WTC11 (cell line): ENCODE data around the gene CXCL17. TPM values are rescaled to one million over a fixed set of nuclear protein-coding genes. Genes with fewer than 3 reads are reported as not detected.

Source experiments
- ATAC-seq: fragments of 200-7000 bp; cut with Tn5 transposase; 2 replicates; pipeline ENCODE4 v1.10.0; 2021; ENCODE audit warnings: mild to moderate bottlenecking, moderate library complexity
- CTCF ChIA-PET: fragments of 300-600 bp; sonication (Branson Sonifier 250); formaldehyde crosslinking; loops from one replicate; lab custom pipeline; 2021; ENCODE audit warnings: antibody characterized with exemption; lab: Charles Lee
- POLR2A ChIA-PET: fragments of 350-600 bp; sonication (Branson Sonifier 250); formaldehyde crosslinking; loops from one replicate; lab custom pipeline; 2021; ENCODE audit warnings: antibody characterized with exemption; lab: Charles Lee
- DNase-seq: peaks from one replicate; pipeline ENCODE4 v3.0.0; 2021; ENCODE audit warnings: low spot score
- H3K27ac Mint-ChIP-seq: 2 replicates; pipeline ENCODE4 v1.8.0; 2021; ENCODE audit warnings: mixed read lengths
- H3K27me3 Mint-ChIP-seq: 2 replicates; pipeline ENCODE4 v1.8.0; 2021; ENCODE audit warnings: low read depth, mild to moderate bottlenecking, moderate library complexity, mixed read lengths
- H3K36me3 Mint-ChIP-seq: 2 replicates; pipeline ENCODE4 v1.8.0; 2021; ENCODE audit warnings: mixed read lengths
- H3K4me1 Mint-ChIP-seq: 2 replicates; pipeline ENCODE4 v1.8.0; 2022; ENCODE audit warnings: mixed read lengths
- H3K4me3 Mint-ChIP-seq: 2 replicates; pipeline ENCODE4 v1.8.0; 2021; ENCODE audit warnings: mild to moderate bottlenecking, moderate library complexity, mixed read lengths
- H3K9me3 Mint-ChIP-seq: 2 replicates; pipeline ENCODE4 v1.8.0; 2021; ENCODE audit warnings: mixed read lengths
- ATF1 ChIP-seq: sonication (generic); formaldehyde crosslinking; IDR thresholded peaks from 2 replicates; pipeline ENCODE4 v1.8.1; 2023; ENCODE audit warnings: mild to moderate bottlenecking, moderate library complexity, missing genetic modification reagents
- FOXP1 ChIP-seq: sonication (generic); formaldehyde crosslinking; IDR thresholded peaks from 2 replicates; pipeline ENCODE4 v1.8.0; 2022; ENCODE audit warnings: missing genetic modification reagents, mild to moderate bottlenecking, moderate library complexity, borderline replicate concordance
- GABPB1 ChIP-seq: sonication (generic); formaldehyde crosslinking; IDR thresholded peaks from 2 replicates; pipeline ENCODE4 v1.8.1; 2023; ENCODE audit warnings: mild to moderate bottlenecking, missing genetic modification reagents
- HMGA2 ChIP-seq: fragments of 250-450 bp; sonication (Bioruptor Pico); IDR thresholded peaks from 2 replicates; pipeline ENCODE4 v1.4.0; 2021; ENCODE audit warnings: mild to moderate bottlenecking, moderate library complexity
- NFATC4 ChIP-seq: fragments of 250-450 bp; sonication (Bioruptor Pico); IDR thresholded peaks from 2 replicates; pipeline ENCODE4 v1.9.0; 2021; ENCODE audit warnings: mild to moderate bottlenecking
- total RNA-seq: library from RNA; stranded (reverse); gene quantifications from 3 replicates; pipeline ENCODE4 v1.2.3, GENCODE V29; 2021
- TF ChIP-seq, protein P1 (sequence below): fragments of 250-450 bp; sonication (Bioruptor Pico); IDR thresholded peaks from 2 replicates; pipeline ENCODE4 v1.9.0; 2021; ENCODE audit warnings: mild to moderate bottlenecking
- TF ChIP-seq, protein P2 (sequence below): fragments of 200-600 bp; IDR thresholded peaks from 2 replicates; pipeline ENCODE4 v1.8.0; 2022; ENCODE audit warnings: antibody characterized with exemption
- TF ChIP-seq, protein P3 (sequence below): sonication (generic); formaldehyde crosslinking; IDR thresholded peaks from 2 replicates; pipeline ENCODE4 v1.8.0; 2022; ENCODE audit warnings: missing genetic modification reagents

The CXCL17 gene
- total RNA-seq, 1 experiment from 2014 or later = not detected

DNA sequence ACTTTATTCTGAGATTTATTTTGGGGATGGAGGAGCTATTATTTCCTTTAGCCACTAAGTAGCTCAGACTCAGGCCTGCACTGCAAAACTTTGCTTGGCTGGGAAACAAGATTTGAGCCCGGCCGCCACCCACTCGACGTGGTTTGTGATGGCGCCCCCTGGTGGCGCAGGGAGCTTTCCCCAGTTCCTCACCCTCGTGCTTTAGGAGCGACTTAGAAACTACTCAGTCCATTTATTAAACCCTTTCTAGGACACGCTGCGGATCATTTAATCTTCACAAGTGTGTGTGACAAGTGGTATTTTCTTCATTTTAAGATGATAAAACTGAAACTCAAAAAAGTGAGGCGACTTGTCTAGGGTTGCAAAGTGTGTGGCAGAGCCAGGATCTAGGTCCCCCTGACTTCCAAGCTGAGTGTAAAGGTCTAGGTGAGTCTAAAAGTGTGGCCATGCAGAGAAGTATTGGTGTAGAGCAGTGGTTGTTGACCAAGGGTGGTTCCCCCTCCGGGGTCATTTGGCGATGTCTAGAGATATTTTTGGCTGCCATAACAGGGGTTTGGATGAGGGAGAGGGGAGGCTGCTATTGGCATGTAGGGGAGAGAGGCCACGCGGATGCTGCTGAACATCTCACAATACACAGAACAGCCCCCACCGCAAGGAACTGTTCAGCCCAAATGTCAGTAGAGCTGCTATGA is 2.2 kb downstream of the CXCL17 start:
- ChIA-PET CTCF (interaction anchor here (0.5 to 3.7 kb wide), 74 partner anchors 8 to 1100 kb away, joined by 3 to 81 read pairs (median 6); partner anchors contain the start of genes CEACAM1, CEACAM8 and GSK3A), POLR2A (interaction anchor here (0.6 kb wide), 1 partner anchor 570 kb away, joined by 9 read pairs; no protein-coding TSS in a partner anchor)
- Mint-ChIP-seq H3K36me3 (no peaks in the 10 kb centered on the region), H3K4me3 (no peak overlapping the region), H3K9me3 (no peaks in the 10 kb centered on the region), H3K4me1 (peaks cover 19% of the 10 kb centered on the region), H3K27ac (no peak overlapping the region), H3K27me3 (peaks cover 40% of the 10 kb centered on the region)
- peak; percentile 70 for ATAC-seq
- TF ChIP-seq, protein P1, sequence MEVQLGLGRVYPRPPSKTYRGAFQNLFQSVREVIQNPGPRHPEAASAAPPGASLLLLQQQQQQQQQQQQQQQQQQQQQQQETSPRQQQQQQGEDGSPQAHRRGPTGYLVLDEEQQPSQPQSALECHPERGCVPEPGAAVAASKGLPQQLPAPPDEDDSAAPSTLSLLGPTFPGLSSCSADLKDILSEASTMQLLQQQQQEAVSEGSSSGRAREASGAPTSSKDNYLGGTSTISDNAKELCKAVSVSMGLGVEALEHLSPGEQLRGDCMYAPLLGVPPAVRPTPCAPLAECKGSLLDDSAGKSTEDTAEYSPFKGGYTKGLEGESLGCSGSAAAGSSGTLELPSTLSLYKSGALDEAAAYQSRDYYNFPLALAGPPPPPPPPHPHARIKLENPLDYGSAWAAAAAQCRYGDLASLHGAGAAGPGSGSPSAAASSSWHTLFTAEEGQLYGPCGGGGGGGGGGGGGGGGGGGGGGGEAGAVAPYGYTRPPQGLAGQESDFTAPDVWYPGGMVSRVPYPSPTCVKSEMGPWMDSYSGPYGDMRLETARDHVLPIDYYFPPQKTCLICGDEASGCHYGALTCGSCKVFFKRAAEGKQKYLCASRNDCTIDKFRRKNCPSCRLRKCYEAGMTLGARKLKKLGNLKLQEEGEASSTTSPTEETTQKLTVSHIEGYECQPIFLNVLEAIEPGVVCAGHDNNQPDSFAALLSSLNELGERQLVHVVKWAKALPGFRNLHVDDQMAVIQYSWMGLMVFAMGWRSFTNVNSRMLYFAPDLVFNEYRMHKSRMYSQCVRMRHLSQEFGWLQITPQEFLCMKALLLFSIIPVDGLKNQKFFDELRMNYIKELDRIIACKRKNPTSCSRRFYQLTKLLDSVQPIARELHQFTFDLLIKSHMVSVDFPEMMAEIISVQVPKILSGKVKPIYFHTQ (CRISPR knock-in tag) = no peak
- TF ChIP-seq FOXP1 (CRISPR knock-in tag) (no peak), HMGA2 (CRISPR knock-in tag) (0 out of 2 replicates have a peak, but pooled peaks have one; percentile 2)
- TF ChIP-seq, protein P2, sequence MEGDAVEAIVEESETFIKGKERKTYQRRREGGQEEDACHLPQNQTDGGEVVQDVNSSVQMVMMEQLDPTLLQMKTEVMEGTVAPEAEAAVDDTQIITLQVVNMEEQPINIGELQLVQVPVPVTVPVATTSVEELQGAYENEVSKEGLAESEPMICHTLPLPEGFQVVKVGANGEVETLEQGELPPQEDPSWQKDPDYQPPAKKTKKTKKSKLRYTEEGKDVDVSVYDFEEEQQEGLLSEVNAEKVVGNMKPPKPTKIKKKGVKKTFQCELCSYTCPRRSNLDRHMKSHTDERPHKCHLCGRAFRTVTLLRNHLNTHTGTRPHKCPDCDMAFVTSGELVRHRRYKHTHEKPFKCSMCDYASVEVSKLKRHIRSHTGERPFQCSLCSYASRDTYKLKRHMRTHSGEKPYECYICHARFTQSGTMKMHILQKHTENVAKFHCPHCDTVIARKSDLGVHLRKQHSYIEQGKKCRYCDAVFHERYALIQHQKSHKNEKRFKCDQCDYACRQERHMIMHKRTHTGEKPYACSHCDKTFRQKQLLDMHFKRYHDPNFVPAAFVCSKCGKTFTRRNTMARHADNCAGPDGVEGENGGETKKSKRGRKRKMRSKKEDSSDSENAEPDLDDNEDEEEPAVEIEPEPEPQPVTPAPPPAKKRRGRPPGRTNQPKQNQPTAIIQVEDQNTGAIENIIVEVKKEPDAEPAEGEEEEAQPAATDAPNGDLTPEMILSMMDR = peak; percentile 97
- DNase-seq = peak; percentile 85

DNA sequence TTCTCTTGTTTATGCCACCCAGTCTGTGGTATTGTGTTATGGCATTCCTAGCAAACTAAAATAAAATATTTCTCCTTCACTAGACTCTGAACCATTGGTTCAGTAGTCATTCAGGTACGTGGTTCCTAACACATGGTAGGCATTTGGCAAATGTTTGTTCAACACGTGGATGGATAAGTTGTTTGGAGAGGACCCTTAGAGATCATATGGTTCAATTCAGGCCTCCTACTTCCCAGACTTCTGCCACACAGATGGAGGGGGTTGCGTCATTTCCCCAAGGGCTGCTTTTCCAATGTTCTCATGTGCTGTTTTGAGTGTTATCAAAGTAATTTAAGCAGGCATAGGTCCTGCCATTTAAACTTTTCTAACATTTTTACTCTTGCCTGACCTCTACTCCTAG is 6.7 kb downstream of the CXCL17 start:
- ChIA-PET CTCF (interaction anchor here (0.7 to 1.5 kb wide), 3 partner anchors 12 to 138 kb away, joined by 3 to 6 read pairs (median 3); no protein-coding TSS in a partner anchor), POLR2A (no interaction called here)
- Mint-ChIP-seq H3K4me1 (peaks cover 4% of the 10 kb centered on the region; the same call in 1 of the 2 replicates), H3K9me3 (no peaks in the 10 kb centered on the region), H3K36me3 (no peaks in the 10 kb centered on the region), H3K27me3 (peaks cover 40% of the 10 kb centered on the region), H3K27ac (no peak overlapping the region), H3K4me3 (no peak overlapping the region)
- peak; percentile 72 for TF ChIP-seq GABPB1 (CRISPR knock-in tag)
- TF ChIP-seq ATF1 (CRISPR knock-in tag) = no peak
- ATAC-seq (no peak), DNase-seq (no peak)

DNA sequence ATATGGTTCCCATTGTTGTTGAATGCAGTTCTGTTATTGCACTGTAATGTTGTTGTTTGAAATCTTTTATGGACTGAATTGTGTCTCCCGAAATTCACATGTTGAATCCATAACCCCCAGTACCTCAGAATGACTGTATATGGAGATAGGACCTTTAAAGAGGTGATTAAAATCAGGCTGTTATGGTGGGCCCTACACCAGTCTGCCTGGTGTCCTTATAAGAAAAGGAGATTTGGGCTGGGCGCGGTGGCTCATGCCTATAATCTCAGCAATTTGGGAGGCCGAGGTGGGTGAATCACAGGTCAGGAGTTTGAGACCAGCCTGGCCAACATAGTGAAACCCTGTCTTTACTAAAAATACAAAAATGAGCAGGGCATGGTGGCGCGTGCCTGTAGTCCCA is 7.4 kb downstream of the CXCL17 start:
- H3K4me3 Mint-ChIP-seq = no peak overlapping the region
- H3K27me3 Mint-ChIP-seq = peaks cover 36% of the 10 kb centered on the region
- DNase-seq (no peak), ATAC-seq (no peak)
- no peak for TF ChIP-seq NFATC4
- TF ChIP-seq, protein P3, sequence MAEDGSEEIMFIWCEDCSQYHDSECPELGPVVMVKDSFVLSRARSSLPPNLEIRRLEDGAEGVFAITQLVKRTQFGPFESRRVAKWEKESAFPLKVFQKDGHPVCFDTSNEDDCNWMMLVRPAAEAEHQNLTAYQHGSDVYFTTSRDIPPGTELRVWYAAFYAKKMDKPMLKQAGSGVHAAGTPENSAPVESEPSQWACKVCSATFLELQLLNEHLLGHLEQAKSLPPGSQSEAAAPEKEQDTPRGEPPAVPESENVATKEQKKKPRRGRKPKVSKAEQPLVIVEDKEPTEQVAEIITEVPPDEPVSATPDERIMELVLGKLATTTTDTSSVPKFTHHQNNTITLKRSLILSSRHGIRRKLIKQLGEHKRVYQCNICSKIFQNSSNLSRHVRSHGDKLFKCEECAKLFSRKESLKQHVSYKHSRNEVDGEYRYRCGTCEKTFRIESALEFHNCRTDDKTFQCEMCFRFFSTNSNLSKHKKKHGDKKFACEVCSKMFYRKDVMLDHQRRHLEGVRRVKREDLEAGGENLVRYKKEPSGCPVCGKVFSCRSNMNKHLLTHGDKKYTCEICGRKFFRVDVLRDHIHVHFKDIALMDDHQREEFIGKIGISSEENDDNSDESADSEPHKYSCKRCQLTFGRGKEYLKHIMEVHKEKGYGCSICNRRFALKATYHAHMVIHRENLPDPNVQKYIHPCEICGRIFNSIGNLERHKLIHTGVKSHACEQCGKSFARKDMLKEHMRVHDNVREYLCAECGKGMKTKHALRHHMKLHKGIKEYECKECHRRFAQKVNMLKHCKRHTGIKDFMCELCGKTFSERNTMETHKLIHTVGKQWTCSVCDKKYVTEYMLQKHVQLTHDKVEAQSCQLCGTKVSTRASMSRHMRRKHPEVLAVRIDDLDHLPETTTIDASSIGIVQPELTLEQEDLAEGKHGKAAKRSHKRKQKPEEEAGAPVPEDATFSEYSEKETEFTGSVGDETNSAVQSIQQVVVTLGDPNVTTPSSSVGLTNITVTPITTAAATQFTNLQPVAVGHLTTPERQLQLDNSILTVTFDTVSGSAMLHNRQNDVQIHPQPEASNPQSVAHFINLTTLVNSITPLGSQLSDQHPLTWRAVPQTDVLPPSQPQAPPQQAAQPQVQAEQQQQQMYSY (CRISPR knock-in tag) = no peak
- H3K36me3 Mint-ChIP-seq = no peaks in the 10 kb centered on the region
- H3K9me3 Mint-ChIP-seq = no peaks in the 10 kb centered on the region
- CTCF ChIA-PET = interaction anchor here (0.7 to 3.8 kb wide), 5 partner anchors 9 to 138 kb away, joined by 3 to 34 read pairs (median 4); no protein-coding TSS in a partner anchor
- peaks cover 4% of the 10 kb centered on the region; the same call in 1 of the 2 replicates for H3K4me1 Mint-ChIP-seq
- no peak overlapping the region for H3K27ac Mint-ChIP-seq
- POLR2A ChIA-PET = interaction anchor here (0.6 to 0.7 kb wide), 2 partner anchors 35 to 65 kb away, joined by 3 to 6 read pairs; no protein-coding TSS in a partner anchor
